ENCODE measurements around the gene ANP32A.
A peak's percentile ranks its signal among the peaks of the same experiment; 100 is the strongest.

ANP32A gene

GRCh38 chr15:68834346-68834745 is 13.7 kb upstream of the ANP32A start:
- H3K27ac ChIP-seq (ENCODE audit: low read length): 0 out of 2 replicates have a peak overlapping the region, but pooled peaks have one; percentile 6

GRCh38 chr15:68833700-68834331 is 13.1 kb upstream of the ANP32A start:
- TF ChIP-seq EZH2 (IDR thresholded peaks at IDR 0.05; ENCODE audit: borderline replicate concordance, low read depth, low read length, severe bottlenecking): no peak
- TF ChIP-seq, protein P1, sequence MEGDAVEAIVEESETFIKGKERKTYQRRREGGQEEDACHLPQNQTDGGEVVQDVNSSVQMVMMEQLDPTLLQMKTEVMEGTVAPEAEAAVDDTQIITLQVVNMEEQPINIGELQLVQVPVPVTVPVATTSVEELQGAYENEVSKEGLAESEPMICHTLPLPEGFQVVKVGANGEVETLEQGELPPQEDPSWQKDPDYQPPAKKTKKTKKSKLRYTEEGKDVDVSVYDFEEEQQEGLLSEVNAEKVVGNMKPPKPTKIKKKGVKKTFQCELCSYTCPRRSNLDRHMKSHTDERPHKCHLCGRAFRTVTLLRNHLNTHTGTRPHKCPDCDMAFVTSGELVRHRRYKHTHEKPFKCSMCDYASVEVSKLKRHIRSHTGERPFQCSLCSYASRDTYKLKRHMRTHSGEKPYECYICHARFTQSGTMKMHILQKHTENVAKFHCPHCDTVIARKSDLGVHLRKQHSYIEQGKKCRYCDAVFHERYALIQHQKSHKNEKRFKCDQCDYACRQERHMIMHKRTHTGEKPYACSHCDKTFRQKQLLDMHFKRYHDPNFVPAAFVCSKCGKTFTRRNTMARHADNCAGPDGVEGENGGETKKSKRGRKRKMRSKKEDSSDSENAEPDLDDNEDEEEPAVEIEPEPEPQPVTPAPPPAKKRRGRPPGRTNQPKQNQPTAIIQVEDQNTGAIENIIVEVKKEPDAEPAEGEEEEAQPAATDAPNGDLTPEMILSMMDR (IDR thresholded peaks at IDR 0.05; ENCODE audit: borderline replicate concordance, extremely low read depth, low read length, poor library complexity, severe bottlenecking): no peak
- H3K27ac ChIP-seq (ENCODE audit: low read length): no peak overlapping the region; the same call in 1 of the 2 replicates
- H3K4me2 ChIP-seq (ENCODE audit: insufficient read depth, low read length): peak overlapping the region; percentile 48; the same call in 1 of the 2 replicates
- H3K4me3 ChIP-seq (ENCODE audit: low read depth in 1 of 2, low read length in 2 of 2): no peak overlapping the region
- H3K9me3 ChIP-seq (ENCODE audit: insufficient read depth, low read length, severe bottlenecking): no peaks in the 10 kb centered on the region
- peaks cover 41% of the 10 kb centered on the region for H3K4me1 ChIP-seq (ENCODE audit: insufficient read depth, low read length)
- no peaks in the 10 kb centered on the region for H3K27me3 ChIP-seq (ENCODE audit: insufficient read depth, low read length, poor library complexity)
- peaks cover 5% of the 10 kb centered on the region; the same call in 1 of the 2 replicates for H4K20me1 ChIP-seq (ENCODE audit: insufficient read depth, low read length)
- no peak overlapping the region for H3K9ac ChIP-seq (ENCODE audit: low read depth, low read length)
- peak; percentile 79 for DNase-seq
- no peak overlapping the region for H2AFZ ChIP-seq (ENCODE audit: low read depth, low read length)
- H3K79me2 ChIP-seq (ENCODE audit: insufficient read depth, low read length): no peaks in the 10 kb centered on the region
- H3K36me3 ChIP-seq (ENCODE audit: insufficient read depth, low read length): no peaks in the 10 kb centered on the region
- ATAC-seq (ENCODE audit: insufficient read depth, low read depth): peak; percentile 96

More at GRCh38 chr15:68834346-68834745, 13.7 kb upstream of the ANP32A start:
- Histone ChIP-seq H4K20me1 (ENCODE audit: insufficient read depth, low read length) (peaks cover 5% of the 10 kb centered on the region; the same call in 1 of the 2 replicates), H3K9me3 (ENCODE audit: insufficient read depth, low read length, severe bottlenecking) (no peaks in the 10 kb centered on the region), H3K4me2 (ENCODE audit: insufficient read depth, low read length) (peak overlapping the region; percentile 48), H3K4me3 (ENCODE audit: low read depth in 1 of 2, low read length in 2 of 2) (no peak overlapping the region), H3K79me2 (ENCODE audit: insufficient read depth, low read length) (no peaks in the 10 kb centered on the region), H3K9ac (ENCODE audit: low read depth, low read length) (0 out of 2 replicates have a peak overlapping the region, but pooled peaks have one; percentile 7), H3K36me3 (ENCODE audit: insufficient read depth, low read length) (no peaks in the 10 kb centered on the region), H3K4me1 (ENCODE audit: insufficient read depth, low read length) (peaks cover 39% of the 10 kb centered on the region), H3K27me3 (ENCODE audit: insufficient read depth, low read length, poor library complexity) (no peaks in the 10 kb centered on the region), H2AFZ (ENCODE audit: low read depth, low read length) (no peak overlapping the region)
- DNase-seq: no peak
- TF ChIP-seq, protein P1 (IDR thresholded peaks at IDR 0.05; ENCODE audit: borderline replicate concordance, extremely low read depth, low read length, poor library complexity, severe bottlenecking): no peak
- no peak for TF ChIP-seq EZH2 (IDR thresholded peaks at IDR 0.05; ENCODE audit: borderline replicate concordance, low read depth, low read length, severe bottlenecking)
- ATAC-seq (ENCODE audit: insufficient read depth, low read depth): no peak

GRCh38 chr15:68830141-68830785 is 9.6 kb upstream of the ANP32A start:
- H3K4me1 ChIP-seq (ENCODE audit: insufficient read depth, low read length): peaks cover 44% of the 10 kb centered on the region
- ATAC-seq (ENCODE audit: insufficient read depth, low read depth) (peak; percentile 69), DNase-seq (peak; percentile 58)
- H3K27ac ChIP-seq (ENCODE audit: low read length): no peak overlapping the region
- H3K4me3 ChIP-seq (ENCODE audit: low read depth in 1 of 2, low read length in 2 of 2): no peak overlapping the region
- H4K20me1 ChIP-seq (ENCODE audit: insufficient read depth, low read length): peaks cover 5% of the 10 kb centered on the region; the same call in 1 of the 2 replicates
- H3K36me3 ChIP-seq (ENCODE audit: insufficient read depth, low read length): no peaks in the 10 kb centered on the region
- H2AFZ ChIP-seq (ENCODE audit: low read depth, low read length): no peak overlapping the region
- no peaks in the 10 kb centered on the region for H3K27me3 ChIP-seq (ENCODE audit: insufficient read depth, low read length, poor library complexity)
- no peak overlapping the region for H3K9ac ChIP-seq (ENCODE audit: low read depth, low read length)
- no peaks in the 10 kb centered on the region for H3K9me3 ChIP-seq (ENCODE audit: insufficient read depth, low read length, severe bottlenecking)
- TF ChIP-seq EZH2 (IDR thresholded peaks at IDR 0.05; ENCODE audit: borderline replicate concordance, low read depth, low read length, severe bottlenecking): no peak
- no peaks in the 10 kb centered on the region for H3K79me2 ChIP-seq (ENCODE audit: insufficient read depth, low read length)
- H3K4me2 ChIP-seq (ENCODE audit: insufficient read depth, low read length): no peak overlapping the region

DNA sequence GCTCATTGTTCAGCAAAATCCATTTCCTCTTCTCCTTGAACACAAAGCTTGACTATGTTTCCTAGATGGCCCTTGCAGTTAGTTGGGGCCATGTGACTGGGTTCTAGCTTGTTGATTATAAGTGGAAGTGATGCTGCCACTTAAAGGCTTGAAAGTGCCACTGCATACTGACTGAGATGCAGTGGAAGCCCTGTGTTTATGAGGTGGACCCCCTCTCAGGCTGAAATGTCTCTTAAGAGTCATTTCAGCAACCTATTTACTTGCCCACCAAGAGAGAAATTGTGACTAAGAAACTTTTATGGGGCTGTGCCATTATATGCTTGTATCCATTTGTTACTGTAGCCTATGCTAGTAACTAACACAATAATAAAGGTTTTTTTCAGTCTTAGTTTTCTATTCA is 8.4 kb upstream of the ANP32A start:
- H3K4me3 ChIP-seq (ENCODE audit: low read depth in 1 of 2, low read length in 2 of 2): no peak overlapping the region
- no peaks in the 10 kb centered on the region for H3K27me3 ChIP-seq (ENCODE audit: insufficient read depth, low read length, poor library complexity)
- no peaks in the 10 kb centered on the region for H3K79me2 ChIP-seq (ENCODE audit: insufficient read depth, low read length)
- peaks cover 32% of the 10 kb centered on the region for H3K4me1 ChIP-seq (ENCODE audit: insufficient read depth, low read length)
- peak; percentile 57 for ATAC-seq (ENCODE audit: insufficient read depth, low read depth)
- H3K9me3 ChIP-seq (ENCODE audit: insufficient read depth, low read length, severe bottlenecking): no peaks in the 10 kb centered on the region
- H3K9ac ChIP-seq (ENCODE audit: low read depth, low read length): no peak overlapping the region
- H2AFZ ChIP-seq (ENCODE audit: low read depth, low read length): no peak overlapping the region
- no peak for DNase-seq
- TF ChIP-seq, protein P1 (IDR thresholded peaks at IDR 0.05; ENCODE audit: borderline replicate concordance, extremely low read depth, low read length, poor library complexity, severe bottlenecking): peak; percentile 61
- TF ChIP-seq EZH2 (IDR thresholded peaks at IDR 0.05; ENCODE audit: borderline replicate concordance, low read depth, low read length, severe bottlenecking): no peak
- no peak overlapping the region for H3K4me2 ChIP-seq (ENCODE audit: insufficient read depth, low read length)
- H4K20me1 ChIP-seq (ENCODE audit: insufficient read depth, low read length): no peaks in the 10 kb centered on the region
- no peak overlapping the region for H3K27ac ChIP-seq (ENCODE audit: low read length)
- H3K36me3 ChIP-seq (ENCODE audit: insufficient read depth, low read length): no peaks in the 10 kb centered on the region

Data from DND-41 (cell line).